Memory B cell (primary cell): Measurements from ENCODE around the gene APC2.
"Not testable (repeated sequence)": the region's sequence is repeated elsewhere in the genome, so short reads cannot be mapped to it uniquely, and the experiment has no call there.

ENCODE experiments used
- ATAC-seq: fragments of 150-1000 bp; cut with Tn5 transposase; 2 replicates; pipeline ENCODE4 v1.10.0; 2021; ENCODE audit warnings: low read depth, mild to moderate bottlenecking, moderate library complexity
- DNase-seq, 2 donors: peaks; one replicate each; pipeline ENCODE4 v3.0.0; 2022; ENCODE audit warnings: low spot score in 2 of 2
- H3K27ac Mint-ChIP-seq: one replicate; pipeline ENCODE4 v1.8.0; 2022; ENCODE audit warnings: mild to moderate bottlenecking, moderate library complexity, mixed read lengths
- H3K27me3 Mint-ChIP-seq: one replicate; pipeline ENCODE4 v1.8.0; 2022; ENCODE audit warnings: mixed read lengths
- H3K36me3 Mint-ChIP-seq: one replicate; pipeline ENCODE4 v1.8.0; 2022; ENCODE audit warnings: mild to moderate bottlenecking, mixed read lengths
- H3K4me1 Mint-ChIP-seq: one replicate; pipeline ENCODE4 v1.8.0; 2022; ENCODE audit warnings: mixed read lengths
- H3K4me3 Mint-ChIP-seq: one replicate; pipeline ENCODE4 v1.8.0; 2022; ENCODE audit warnings: mild to moderate bottlenecking, moderate library complexity, mixed read lengths
- H3K9me3 Mint-ChIP-seq: one replicate; pipeline ENCODE4 v1.8.0; 2022; ENCODE audit warnings: mixed read lengths

Gene APC2

DNA sequence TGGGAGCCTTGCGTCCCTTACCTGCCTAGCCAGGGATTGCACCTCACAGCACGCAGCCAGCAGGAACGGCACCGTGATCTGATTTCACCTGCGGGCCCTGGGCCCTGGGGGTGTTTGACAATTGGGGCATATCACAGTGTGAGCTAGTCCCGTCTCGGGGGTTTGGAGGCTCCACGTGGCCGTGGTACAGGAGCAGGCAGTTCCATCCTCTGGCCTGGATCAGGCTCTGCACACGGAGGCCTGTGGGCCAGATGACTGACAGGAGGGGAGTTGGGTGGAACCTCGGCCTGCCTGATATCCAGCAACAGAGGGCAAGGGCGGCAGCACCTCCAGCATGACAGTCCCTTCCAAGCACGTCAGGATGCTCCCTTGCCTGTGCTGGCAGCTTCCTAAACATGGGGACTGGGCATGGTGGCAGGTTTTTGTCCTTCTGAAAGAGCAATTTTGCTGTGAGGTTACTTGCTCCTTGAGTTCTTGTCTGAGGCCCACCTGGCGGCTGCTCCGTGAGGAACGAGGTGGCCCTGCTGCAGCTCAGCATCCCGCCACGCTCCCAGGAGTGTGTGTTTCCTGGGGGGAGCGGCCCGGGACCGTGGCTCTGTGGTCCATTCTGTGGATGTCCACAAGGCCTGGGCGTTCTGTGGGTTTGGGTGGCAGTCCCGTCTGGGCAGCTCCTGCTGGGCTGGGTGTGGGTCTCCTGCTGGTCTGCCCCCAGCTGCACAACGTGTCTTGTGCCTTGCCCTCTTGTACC lies 18.0 kb upstream of the APC2 start:
- no peaks in the 10 kb centered on the region for H3K4me1 Mint-ChIP-seq
- H3K27ac Mint-ChIP-seq, result no peak overlapping the region
- H3K27me3 Mint-ChIP-seq, result no peaks in the 10 kb centered on the region
- no peaks in the 10 kb centered on the region for H3K9me3 Mint-ChIP-seq
- H3K36me3 Mint-ChIP-seq, result peaks cover 5% of the 10 kb centered on the region
- no peak overlapping the region for H3K4me3 Mint-ChIP-seq
- ATAC-seq (no peak), DNase-seq (no peak)

DNA sequence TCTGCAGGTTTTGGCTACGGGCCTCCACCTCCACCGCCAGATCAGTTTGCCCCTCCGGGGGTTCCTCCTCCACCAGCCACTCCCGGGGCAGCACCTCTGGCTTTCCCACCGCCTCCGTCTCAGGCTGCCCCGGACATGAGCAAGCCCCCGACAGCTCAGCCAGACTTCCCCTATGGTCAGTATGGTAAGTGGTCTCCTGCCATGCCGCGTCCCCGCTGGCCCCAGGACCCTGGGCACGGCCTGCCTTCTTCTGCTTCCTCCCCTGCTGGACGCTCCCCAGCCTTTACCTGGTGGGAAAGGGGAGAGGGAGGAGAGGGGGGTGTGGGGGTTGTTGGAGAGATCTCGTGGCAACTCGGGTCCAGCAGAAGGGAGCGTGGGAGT lies 17.4 kb upstream of the APC2 start:
- Mint-ChIP-seq H3K36me3 (peaks cover 5% of the 10 kb centered on the region), H3K27ac (no peak overlapping the region), H3K4me3 (no peak overlapping the region), H3K27me3 (no peaks in the 10 kb centered on the region), H3K9me3 (no peaks in the 10 kb centered on the region), H3K4me1 (no peaks in the 10 kb centered on the region)
- no peak for DNase-seq
- ATAC-seq, result no peak

DNA sequence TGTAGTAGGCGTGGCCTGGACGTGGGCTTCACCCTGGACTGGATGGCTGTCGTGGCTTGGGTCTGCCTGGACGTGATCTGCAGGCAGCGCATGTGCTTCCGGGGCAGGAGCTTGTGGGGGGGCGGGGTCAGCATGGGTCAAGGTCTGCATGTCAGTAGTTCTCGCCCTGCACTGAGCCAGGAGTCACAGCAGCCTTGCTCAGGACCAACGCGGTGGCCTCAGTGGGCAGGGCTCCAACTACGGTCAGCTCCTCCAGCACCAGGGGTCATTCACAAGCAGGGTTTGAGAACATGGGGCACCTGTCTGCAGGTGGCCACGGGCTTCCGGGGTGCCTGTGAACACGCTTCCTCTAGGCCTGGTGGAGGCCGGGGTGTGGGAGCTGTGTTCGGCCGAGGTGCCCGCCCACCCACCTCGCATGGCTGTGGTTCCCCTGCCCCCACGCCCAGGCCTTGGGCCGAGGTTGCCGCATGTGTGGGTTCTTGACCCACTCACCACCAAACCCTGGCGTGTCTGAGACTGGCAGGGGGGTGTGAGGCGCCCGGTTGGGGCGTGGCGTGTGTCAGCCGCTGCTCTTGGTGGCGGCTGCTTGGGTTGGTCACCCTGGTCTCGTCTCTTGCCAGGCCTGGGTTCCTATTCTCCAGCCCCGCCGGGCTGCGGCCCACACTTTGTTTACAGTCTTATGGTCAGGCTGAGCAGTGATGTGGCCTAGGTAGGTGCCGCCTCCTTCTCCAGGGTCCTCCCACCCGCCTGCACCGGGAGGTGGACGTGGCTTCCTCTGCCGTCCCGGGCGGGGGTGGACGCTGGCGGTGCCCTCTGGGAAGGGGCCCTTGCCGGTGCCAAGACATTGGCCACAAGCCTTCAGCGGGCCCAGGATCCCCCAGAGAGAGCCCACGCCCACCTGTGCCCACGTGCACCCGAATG lies 16.5 kb upstream of the APC2 start:
- peaks cover 5% of the 10 kb centered on the region for H3K36me3 Mint-ChIP-seq
- H3K27ac Mint-ChIP-seq, result no peak overlapping the region
- H3K9me3 Mint-ChIP-seq, result no peaks in the 10 kb centered on the region
- H3K4me1 Mint-ChIP-seq, result no peaks in the 10 kb centered on the region
- DNase-seq (no peak), ATAC-seq (no peak)
- H3K27me3 Mint-ChIP-seq, result no peaks in the 10 kb centered on the region
- H3K4me3 Mint-ChIP-seq, result no peak overlapping the region

DNA sequence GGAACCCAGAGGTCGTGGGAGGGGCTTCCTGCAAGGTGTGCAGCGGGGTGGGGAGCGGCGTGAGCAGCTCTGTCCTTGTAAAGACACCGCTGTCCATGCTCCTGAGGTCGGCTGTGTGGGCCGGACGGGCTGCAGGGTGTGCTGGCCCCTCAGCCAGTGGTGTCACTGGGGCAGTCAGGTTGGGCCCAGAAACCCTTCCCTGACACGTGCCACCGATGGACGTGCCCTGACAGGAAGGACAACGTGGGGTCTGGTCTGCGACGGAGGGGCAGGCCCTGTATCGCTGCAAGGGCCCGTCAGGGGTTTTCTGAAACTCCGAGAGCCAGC lies 15.9 kb upstream of the APC2 start:
- DNase-seq (no peak), ATAC-seq (no peak)
- H3K27ac Mint-ChIP-seq, result no peak overlapping the region
- H3K9me3 Mint-ChIP-seq, result no peaks in the 10 kb centered on the region
- H3K4me1 Mint-ChIP-seq, result no peaks in the 10 kb centered on the region
- no peaks in the 10 kb centered on the region for H3K27me3 Mint-ChIP-seq
- peaks cover 5% of the 10 kb centered on the region for H3K36me3 Mint-ChIP-seq
- no peak overlapping the region for H3K4me3 Mint-ChIP-seq

DNA sequence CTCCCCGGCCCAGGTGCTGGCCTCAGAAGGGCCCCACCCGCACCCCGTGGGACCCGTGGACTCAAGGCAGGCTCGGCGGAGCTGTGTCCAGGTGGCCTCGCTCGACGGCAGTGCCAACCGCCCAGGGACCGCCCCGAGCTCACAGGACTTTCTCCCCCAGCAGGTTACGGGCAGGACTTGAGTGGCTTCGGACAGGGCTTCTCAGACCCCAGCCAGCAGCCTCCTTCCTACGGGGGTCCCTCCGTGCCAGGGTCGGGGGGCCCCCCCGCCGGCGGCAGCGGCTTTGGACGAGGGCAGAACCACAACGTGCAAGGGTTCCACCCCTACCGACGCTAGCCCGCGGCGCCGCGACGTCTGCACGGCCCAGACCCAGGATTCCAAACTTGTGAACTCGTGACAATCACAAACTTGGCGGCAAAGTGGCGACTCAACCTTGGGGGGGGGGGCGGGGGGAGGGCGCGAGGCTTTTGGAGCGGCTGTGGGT lies 15.3 kb upstream of the APC2 start:
- ATAC-seq (no peak), DNase-seq (no peak)
- Mint-ChIP-seq H3K36me3 (peaks cover 6% of the 10 kb centered on the region), H3K9me3 (no peaks in the 10 kb centered on the region), H3K4me1 (peaks cover 2% of the 10 kb centered on the region), H3K27ac (no peak overlapping the region), H3K4me3 (no peak overlapping the region), H3K27me3 (no peaks in the 10 kb centered on the region)

DNA sequence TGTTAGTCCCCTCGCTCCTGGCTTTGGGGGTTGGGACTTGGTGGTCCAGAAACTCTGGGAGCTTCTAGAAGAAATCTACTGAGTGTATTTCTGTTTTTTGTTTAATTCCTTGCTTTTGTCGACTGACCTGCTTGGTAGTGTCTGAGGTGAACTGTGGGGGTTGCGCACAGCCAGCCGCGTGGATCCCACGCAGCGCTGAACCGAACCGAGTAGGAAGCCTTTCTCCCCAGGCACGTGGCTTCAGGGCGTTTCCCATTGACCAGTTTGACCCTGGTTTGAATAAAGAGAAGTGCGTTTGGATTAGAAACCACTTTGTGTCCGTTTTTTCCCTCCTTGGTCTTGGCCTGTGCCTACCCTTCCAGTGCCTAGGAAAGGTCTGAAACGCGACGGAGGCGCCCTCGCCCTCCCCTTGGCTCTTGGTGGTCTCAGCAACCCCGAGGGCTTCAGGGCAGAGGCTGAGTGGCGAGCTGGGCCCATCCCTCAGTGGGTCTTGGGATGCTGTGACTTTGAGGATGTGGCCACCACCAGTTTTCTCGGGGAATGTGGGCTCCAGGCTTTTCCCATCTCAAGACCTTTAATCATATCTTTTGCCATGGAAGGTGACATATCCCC lies 14.4 kb upstream of the APC2 start:
- H3K27ac Mint-ChIP-seq, result no peak overlapping the region
- H3K36me3 Mint-ChIP-seq, result peaks cover 8% of the 10 kb centered on the region
- H3K9me3 Mint-ChIP-seq, result no peaks in the 10 kb centered on the region
- peaks cover 7% of the 10 kb centered on the region for H3K4me1 Mint-ChIP-seq
- DNase-seq (no peak), ATAC-seq (no peak)
- no peaks in the 10 kb centered on the region for H3K27me3 Mint-ChIP-seq
- H3K4me3 Mint-ChIP-seq, result no peak overlapping the region

DNA sequence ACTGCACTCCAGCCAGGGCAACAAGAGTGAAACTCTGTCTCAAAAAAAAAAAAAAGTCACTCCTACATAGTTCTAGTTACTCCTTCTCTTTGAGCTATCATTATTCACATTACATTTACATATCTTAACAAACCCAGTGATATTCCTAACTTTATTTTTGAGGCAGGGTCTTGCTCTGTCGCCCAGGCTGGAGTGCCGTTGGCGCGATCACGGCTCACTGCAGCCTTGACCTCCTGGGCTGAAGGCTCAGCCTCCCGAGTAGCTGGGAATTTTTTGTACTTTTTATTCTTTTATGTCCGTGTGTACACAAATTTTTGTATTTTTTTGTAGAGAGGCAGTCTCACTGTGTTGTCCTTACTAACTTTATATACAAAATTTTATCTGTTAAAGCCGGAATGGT lies 12.3 kb upstream of the APC2 start:
- Mint-ChIP-seq H3K9me3 (no peaks in the 10 kb centered on the region), H3K27ac (no peak overlapping the region), H3K36me3 (peaks cover 16% of the 10 kb centered on the region), H3K4me3 (no peak overlapping the region), H3K4me1 (peaks cover 9% of the 10 kb centered on the region), H3K27me3 (no peaks in the 10 kb centered on the region)
- DNase-seq (no peak), ATAC-seq (no peak)

DNA sequence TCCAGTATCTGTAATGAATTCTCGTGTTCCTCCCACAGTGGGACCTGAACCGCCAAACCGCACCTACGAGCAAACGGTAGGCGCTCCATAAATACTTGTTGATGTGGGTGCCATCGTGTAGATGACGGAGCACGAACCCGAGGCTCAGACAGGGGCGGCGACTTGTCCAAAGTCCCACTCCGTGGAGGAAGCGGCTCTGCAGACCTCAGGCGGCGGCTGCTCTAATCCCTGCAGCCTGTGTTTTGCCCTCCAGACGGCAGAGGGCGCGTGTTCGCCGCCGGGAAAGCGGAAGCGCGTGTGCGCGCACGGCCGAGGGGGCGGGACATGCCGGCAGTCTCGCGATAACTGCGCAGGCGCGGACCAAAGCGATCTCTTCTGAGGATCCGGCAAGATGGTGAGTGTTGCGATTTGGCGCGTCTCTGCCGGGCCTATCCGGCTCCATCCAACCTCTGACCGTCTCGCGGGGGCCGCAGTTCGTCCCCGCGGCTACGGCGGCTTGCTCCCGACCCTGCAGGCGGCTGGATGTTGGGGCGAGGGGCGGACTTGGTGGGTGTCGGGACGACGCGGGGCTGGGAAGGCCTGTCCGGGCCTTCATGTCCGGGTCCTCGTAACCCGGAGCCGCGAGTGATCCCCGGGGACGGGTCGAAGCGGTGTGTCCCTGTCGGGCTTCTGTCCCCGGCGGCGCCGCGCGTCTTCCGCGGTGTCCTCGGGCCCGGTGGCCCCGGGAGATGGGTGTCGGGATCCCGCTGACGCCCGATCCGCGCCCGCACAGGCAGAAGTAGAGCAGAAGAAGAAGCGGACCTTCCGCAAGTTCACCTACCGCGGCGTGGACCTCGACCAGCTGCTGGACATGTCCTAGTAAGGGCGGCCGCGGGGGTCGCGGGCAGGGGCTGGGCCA lies 11.6 kb upstream of the APC2 start, which contains the start of gene RPS15:
RPS15 (plus strand) TSS at position 362 of the 898 bp plus-strand sequence; CDS start at position 392, 30 bp downstream.
- DNase-seq (peak; percentile 96 to 97), ATAC-seq (peak; percentile 86)
- H3K4me1 Mint-ChIP-seq, result peaks cover 9% of the 10 kb centered on the region
- H3K9me3 Mint-ChIP-seq, result no peaks in the 10 kb centered on the region
- peak within 1 kb of the TSS; percentile 98 for H3K27ac Mint-ChIP-seq
- H3K4me3 Mint-ChIP-seq, result peak within 1 kb of the TSS; percentile 100
- H3K27me3 Mint-ChIP-seq, result no peaks in the 10 kb centered on the region
- H3K36me3 Mint-ChIP-seq, result peaks cover 16% of the 10 kb centered on the region

DNA sequence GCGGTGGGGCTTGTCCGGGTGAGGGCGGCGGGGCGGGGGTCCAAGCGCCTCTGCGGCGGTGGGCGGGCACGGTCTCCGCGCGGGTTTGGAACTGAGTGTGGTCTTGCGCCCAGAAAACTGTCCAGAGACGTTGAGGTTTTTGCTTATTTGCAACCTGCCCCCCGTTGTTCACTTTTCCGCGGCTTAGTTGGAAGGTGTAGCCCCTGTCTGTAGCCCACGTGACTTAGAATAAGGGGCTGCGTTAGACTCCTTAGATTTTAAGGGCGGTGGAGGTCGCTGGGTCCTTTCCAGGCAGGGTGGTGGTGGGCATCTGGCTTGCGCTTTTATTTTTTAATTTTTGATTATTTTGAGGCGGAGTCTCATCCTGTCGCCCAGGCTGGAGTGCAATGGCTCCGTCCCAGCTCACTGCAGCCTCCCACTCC lies 11.0 kb upstream of the APC2 start:
- peaks cover 16% of the 10 kb centered on the region for H3K36me3 Mint-ChIP-seq
- peaks cover 9% of the 10 kb centered on the region for H3K4me1 Mint-ChIP-seq
- H3K27ac Mint-ChIP-seq, result peak overlapping the region; percentile 98
- peak overlapping the region; percentile 100 for H3K4me3 Mint-ChIP-seq
- ATAC-seq (no peak), DNase-seq (no peak)
- no peaks in the 10 kb centered on the region for H3K27me3 Mint-ChIP-seq
- H3K9me3 Mint-ChIP-seq, result no peaks in the 10 kb centered on the region

DNA sequence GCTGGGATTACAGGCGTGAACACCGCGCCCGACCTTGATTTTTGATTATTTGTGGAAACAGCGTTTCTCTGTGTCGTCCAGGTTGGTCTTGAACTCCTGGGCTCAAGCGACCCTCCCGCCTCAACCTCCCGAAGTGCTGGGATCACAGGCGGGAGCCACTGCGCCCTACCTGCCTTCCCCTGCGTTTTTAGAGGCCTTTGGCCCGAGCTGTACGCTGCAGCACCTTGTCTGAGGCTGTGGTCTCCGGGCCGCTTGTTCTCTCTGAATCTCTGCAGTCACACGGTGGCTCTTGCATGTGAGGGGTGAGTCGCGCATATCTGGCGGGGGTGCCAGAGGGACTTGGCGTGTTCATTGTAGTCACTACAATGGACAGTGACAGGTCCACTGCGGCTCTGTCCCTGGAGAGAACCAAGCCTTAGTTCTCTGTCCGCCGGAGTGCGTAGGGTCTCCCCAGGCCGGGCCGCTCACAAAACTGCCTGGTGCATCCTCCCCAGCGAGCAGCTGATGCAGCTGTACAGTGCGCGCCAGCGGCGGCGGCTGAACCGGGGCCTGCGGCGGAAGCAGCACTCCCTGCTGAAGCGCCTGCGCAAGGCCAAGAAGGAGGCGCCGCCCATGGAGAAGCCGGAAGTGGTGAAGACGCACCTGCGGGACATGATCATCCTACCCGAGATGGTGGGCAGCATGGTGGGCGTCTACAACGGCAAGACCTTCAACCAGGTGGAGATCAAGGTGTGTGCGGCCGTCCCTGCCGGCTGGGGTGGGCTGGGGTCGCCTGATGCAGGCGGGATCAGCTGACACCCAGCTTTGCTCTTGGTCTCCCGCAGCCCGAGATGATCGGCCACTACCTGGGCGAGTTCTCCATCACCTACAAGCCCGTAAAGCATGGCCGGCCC lies 10.2 kb upstream of the APC2 start:
- DNase-seq, H3K9me3 Mint-ChIP-seq, ATAC-seq, H3K27me3 Mint-ChIP-seq: not testable (repeated sequence)
- Mint-ChIP-seq H3K4me3 (peak overlapping the region; percentile 100), H3K36me3 (peaks cover 16% of the 10 kb centered on the region), H3K4me1 (peaks cover 11% of the 10 kb centered on the region), H3K27ac (peak overlapping the region; percentile 82)

DNA sequence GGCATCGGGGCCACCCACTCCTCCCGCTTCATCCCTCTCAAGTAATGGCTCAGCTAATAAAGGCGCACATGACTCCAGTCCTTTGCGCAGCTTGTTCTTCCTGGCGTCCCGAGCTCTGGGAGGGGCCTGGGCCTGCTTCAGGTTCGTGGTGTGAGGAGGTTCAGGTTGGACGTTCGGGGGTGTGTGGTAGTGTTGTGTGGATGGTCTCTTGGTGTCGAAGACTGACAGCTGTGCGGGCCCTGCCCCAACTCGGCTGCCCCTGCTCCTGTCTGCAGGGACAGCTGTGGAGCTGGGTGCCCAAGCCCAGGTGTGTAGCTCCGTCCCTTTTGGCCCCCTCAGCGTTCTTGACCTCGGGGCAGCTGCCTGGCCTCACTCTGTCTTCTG lies 9.5 kb upstream of the APC2 start:
- Mint-ChIP-seq H3K36me3 (peaks cover 15% of the 10 kb centered on the region), H3K4me3 (peak overlapping the region; percentile 100), H3K9me3 (no peaks in the 10 kb centered on the region)

DNA sequence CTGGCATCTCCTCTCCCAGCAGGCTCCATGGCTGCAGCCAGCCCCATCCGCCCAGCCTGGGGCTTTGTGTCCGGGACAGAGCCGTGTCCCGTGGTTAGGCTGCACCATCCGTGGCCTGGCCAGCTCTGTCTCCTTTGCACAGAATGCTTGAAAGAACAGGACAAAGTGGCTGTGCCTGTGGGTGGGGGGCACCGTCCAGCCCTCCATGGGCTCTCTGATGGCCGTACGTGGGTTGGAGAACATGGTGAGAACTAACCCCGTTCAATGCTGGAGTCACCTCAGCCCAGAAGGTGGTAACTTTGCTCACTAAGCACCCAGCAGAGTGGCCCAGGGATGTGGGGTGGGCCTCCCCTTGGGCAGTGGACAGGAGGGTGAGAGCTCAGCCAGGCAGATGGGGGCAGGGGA lies 8.9 kb upstream of the APC2 start:
- H3K36me3 Mint-ChIP-seq, result peaks cover 14% of the 10 kb centered on the region
- no peaks in the 10 kb centered on the region for H3K27me3 Mint-ChIP-seq
- DNase-seq (no peak), ATAC-seq (no peak)
- H3K9me3 Mint-ChIP-seq, result no peaks in the 10 kb centered on the region
- peaks cover 11% of the 10 kb centered on the region for H3K4me1 Mint-ChIP-seq
- H3K4me3 Mint-ChIP-seq, result peak overlapping the region; percentile 30
- peak overlapping the region; percentile 87 for H3K27ac Mint-ChIP-seq

More for the DNA sequence above, 9.5 kb upstream of the APC2 start:
- H3K4me1 Mint-ChIP-seq, result peaks cover 11% of the 10 kb centered on the region
- no peak for ATAC-seq
- peak overlapping the region; percentile 82 for H3K27ac Mint-ChIP-seq
- H3K27me3 Mint-ChIP-seq, result no peaks in the 10 kb centered on the region
- DNase-seq, result no peak
